SU-DHL-6 (cell line): ENCODE results near the gene AGAP3.

Source experiments
- H2AFZ ChIP-seq: fragments of 200-600 bp; sonication (generic); 2 replicates; pipeline ENCODE4 v1.6.1; 2014; ENCODE audit warnings: low read depth, mild to moderate bottlenecking, moderate library complexity, mixed read lengths, antibody characterized with exemption, low read length; ENCODE audit not compliant: severe bottlenecking
- H3F3A ChIP-seq: fragments of 200-600 bp; shearing (Covaris generic); 2 replicates; pipeline ENCODE4 v1.6.0; 2016; ENCODE audit warnings: antibody characterized with exemption, mild to moderate bottlenecking; ENCODE audit not compliant: insufficient read depth
- H3K27ac ChIP-seq: fragments of 200-600 bp; sonication (generic); 2 replicates; pipeline ENCODE4 v1.5.1; 2016; ENCODE audit warnings: low read depth, mild to moderate bottlenecking, low read length, moderate library complexity, mixed read lengths
- H3K27me3 ChIP-seq: fragments of 200-600 bp; sonication (generic), shearing (Covaris generic); 2 replicates; pipeline ENCODE4 v1.6.0; 2014; ENCODE audit warnings: mild to moderate bottlenecking, low read length
- H3K36me3 ChIP-seq: fragments of 200-600 bp; sonication (generic); 2 replicates; pipeline ENCODE4 v1.6.1; 2014; ENCODE audit warnings: mild to moderate bottlenecking, low read length, mixed read lengths
- H3K4me2 ChIP-seq: fragments of 300-600, 200-600 bp; shearing (Covaris generic), sonication (generic); 2 replicates; pipeline ENCODE4 v1.6.0; 2014; ENCODE audit warnings: low read length, low read depth, mild to moderate bottlenecking; ENCODE audit not compliant: poor library complexity, severe bottlenecking
- H3K4me3 ChIP-seq: fragments of 200-600 bp; sonication (generic); 2 replicates; pipeline ENCODE4 v1.5.1; 2014; ENCODE audit warnings: antibody characterized with exemption, low read length, mild to moderate bottlenecking, mixed read lengths; ENCODE audit not compliant: insufficient read depth, poor library complexity, severe bottlenecking
- H3K79me2 ChIP-seq: fragments of 200-600 bp; sonication (generic); 2 replicates; pipeline ENCODE4 v1.6.1; 2014; ENCODE audit warnings: mild to moderate bottlenecking, low read length, moderate library complexity; ENCODE audit not compliant: insufficient read depth
- H3K9ac ChIP-seq: fragments of 200-600 bp; sonication (generic); 2 replicates; pipeline ENCODE4 v1.7.0; 2014; ENCODE audit warnings: mild to moderate bottlenecking, low read length
- H3K9me2 ChIP-seq: fragments of 200-600 bp; sonication (generic); replicated peaks from 2 replicates; pipeline ENCODE4 v1.6.1; 2014; ENCODE audit warnings: low read length; ENCODE audit not compliant: insufficient read depth
- H3K9me3 ChIP-seq: fragments of 200-600 bp; sonication (generic); 2 replicates; pipeline ENCODE4 v1.6.1; 2014; ENCODE audit warnings: low read length, mixed read lengths; ENCODE audit not compliant: insufficient read depth
- H4K20me1 ChIP-seq: fragments of 200-600 bp; sonication (generic); 2 replicates; pipeline ENCODE4 v1.6.1; 2014; ENCODE audit warnings: low read depth, mild to moderate bottlenecking, antibody characterized with exemption, low read length, moderate library complexity, mixed read lengths
- CTCF ChIP-seq: fragments of 200-600 bp; sonication (generic); IDR thresholded peaks from one replicate; pipeline ENCODE4 v1.5.1; 2017; ENCODE audit warnings: antibody characterized with exemption, mild to moderate bottlenecking, low read length, moderate library complexity; ENCODE audit not compliant: insufficient read depth, poor library complexity, severe bottlenecking
- EZH2phosphoT487 ChIP-seq: fragments of 200-600 bp; sonication (generic), shearing (Covaris generic); conservative IDR thresholded peaks from 2 replicates; pipeline ENCODE4 v1.6.1; 2018; ENCODE audit warnings: mild to moderate bottlenecking, antibody characterized with exemption, low read length, moderate library complexity, mixed read lengths

AGAP3 gene

GRCh38 chr7:151113344-151114150 is 27.3 kb downstream of the AGAP3 start:
- TF ChIP-seq EZH2phosphoT487 (no peak), CTCF (no peak)
- Histone ChIP-seq H3F3A (no peaks in the 10 kb centered on the region), H3K9me2 (no peaks in the 10 kb centered on the region), H2AFZ (no peak overlapping the region), H4K20me1 (no peaks in the 10 kb centered on the region), H3K4me2 (no peak overlapping the region), H3K27me3 (no peaks in the 10 kb centered on the region), H3K36me3 (no peaks in the 10 kb centered on the region), H3K9me3 (no peaks in the 10 kb centered on the region), H3K9ac (no peak overlapping the region), H3K27ac (no peak overlapping the region), H3K79me2 (no peaks in the 10 kb centered on the region), H3K4me3 (no peak overlapping the region)

DNA sequence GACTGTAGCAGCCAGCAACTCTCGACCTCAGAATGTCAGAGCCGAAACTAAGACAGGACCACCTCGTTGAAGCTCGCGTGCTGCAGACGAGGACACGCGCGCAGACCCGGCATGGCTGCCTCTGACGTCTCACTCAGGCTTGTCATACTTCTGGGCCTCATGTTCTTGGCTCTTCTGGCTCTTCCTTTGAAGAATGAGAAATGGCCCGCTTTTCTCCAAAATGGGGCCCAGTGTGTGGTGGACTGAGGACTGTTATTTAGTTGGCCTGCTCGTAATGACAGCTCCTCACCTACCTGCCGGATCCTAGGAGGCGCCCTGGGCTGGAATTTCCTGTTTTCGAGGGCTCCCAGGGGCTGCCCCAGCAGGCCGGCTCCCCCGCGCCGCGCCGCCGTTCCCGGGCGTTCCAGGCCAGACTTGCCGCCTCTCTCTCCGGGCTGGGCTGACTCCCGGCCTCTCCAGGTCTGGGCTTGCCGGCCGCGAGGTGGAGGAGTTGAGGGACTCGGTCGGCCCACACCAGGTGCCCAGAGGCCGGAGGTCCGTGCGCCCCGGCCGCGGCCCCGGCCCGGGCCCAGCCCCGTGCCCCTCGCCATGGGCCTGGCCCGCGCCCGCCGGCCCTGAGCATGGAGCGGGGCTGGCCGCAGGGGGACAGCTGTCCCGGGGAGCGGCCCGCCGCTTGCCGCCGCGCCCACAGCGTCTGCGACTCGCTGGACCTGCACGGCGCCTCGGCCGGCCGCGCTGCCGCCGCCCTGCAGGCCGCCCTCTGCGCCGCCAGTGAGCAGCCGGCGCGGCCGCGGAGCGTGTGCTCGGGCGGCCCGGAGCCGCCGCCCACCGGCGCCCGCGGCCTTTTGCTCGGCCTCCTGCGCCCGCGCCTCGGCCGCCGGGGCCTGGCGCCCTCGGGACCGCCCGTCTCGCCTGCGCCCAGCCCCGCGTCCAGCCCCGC is 28.1 kb downstream of the AGAP3 start:
- Histone ChIP-seq H3K9me3 (no peaks in the 10 kb centered on the region), H3K27me3 (no peaks in the 10 kb centered on the region), H3K79me2 (no peaks in the 10 kb centered on the region), H3K9ac (no peak overlapping the region), H4K20me1 (no peaks in the 10 kb centered on the region), H3K4me3 (no peak overlapping the region), H3K4me2 (no peak overlapping the region), H3K27ac (no peak overlapping the region), H2AFZ (no peak overlapping the region), H3K36me3 (no peaks in the 10 kb centered on the region), H3F3A (no peaks in the 10 kb centered on the region), H3K9me2 (no peaks in the 10 kb centered on the region)
- no peak for TF ChIP-seq CTCF
- no peak for TF ChIP-seq EZH2phosphoT487

DNA sequence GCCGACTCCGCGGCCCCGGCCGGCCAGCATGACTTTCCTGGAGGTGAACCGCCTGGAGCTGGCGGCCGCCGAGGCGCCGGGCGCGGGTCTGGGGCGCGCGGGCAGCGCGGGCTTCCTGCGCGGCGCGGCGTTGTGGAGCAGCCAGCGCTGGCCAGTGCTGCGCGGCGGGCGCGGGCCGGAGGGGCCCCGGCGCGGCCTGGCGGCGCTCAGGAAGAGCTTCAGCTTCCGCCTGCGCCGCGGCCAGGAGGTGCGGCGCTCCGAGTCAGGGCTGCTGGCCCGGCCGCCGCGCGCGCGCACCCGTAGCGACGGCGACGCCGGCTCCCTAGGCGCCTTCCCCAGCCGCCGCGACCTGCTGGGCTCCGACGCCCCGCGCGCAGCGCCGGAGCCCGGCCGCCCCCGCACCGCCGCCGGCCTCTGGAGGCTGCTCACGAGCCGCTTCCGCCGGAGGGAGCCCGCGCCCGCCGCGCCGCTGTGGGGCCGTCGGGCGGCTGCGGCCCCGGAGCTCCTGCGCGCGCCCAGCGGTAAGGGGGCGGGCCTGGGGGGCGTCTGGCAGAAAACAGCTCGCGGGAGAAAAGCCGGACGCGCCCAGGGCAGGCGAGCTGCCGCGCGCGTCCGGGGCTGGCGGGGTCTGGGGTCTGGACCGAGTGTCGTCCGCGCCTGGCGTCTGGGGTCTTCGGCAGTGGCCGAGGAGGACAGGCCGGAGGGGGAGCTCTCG is 29.0 kb downstream of the AGAP3 start:
- H4K20me1 ChIP-seq, result no peaks in the 10 kb centered on the region
- H3K9me3 ChIP-seq, result no peaks in the 10 kb centered on the region
- no peak overlapping the region for H3K27ac ChIP-seq
- no peaks in the 10 kb centered on the region for H3F3A ChIP-seq
- H3K9ac ChIP-seq, result no peak overlapping the region
- no peaks in the 10 kb centered on the region for H3K27me3 ChIP-seq
- TF ChIP-seq EZH2phosphoT487, result no peak
- TF ChIP-seq CTCF, result no peak
- no peaks in the 10 kb centered on the region for H3K36me3 ChIP-seq
- no peaks in the 10 kb centered on the region for H3K9me2 ChIP-seq
- no peaks in the 10 kb centered on the region for H3K79me2 ChIP-seq
- H3K4me2 ChIP-seq, result no peak overlapping the region
- no peak overlapping the region for H2AFZ ChIP-seq
- no peak overlapping the region for H3K4me3 ChIP-seq
